ENCODE data around the gene EIF5A.
"Not testable (repeated sequence)": the region's sequence is repeated elsewhere in the genome, so short reads cannot be mapped to it uniquely, and the experiment has no call there.

Gene EIF5A

GRCh38 chr17:7334938-7335538 is 27.6 kb downstream of the EIF5A start:
- DNase-seq (ENCODE audit: low read depth): no peak
- TF ChIP-seq CTCF (conservative IDR thresholded peaks at IDR 0.05; ENCODE audit: low read depth, low read length): no peak
- no peak overlapping the region for H3K4me3 ChIP-seq (ENCODE audit: low read length)

GRCh38 chr17:7335765-7336164 is 28.3 kb downstream of the EIF5A start:
- DNase-seq (ENCODE audit: low read depth); H3K4me3 ChIP-seq (ENCODE audit: low read length): not testable (repeated sequence)

GRCh38 chr17:7336240-7337175 is 29.1 kb downstream of the EIF5A start, which contains the start of gene ACAP1:
Gene ACAP1 (plus strand): TSS chr17:7336529. CDS start chr17:7336735, 206 bp downstream.
- TF ChIP-seq CTCF (conservative IDR thresholded peaks at IDR 0.05; ENCODE audit: low read depth, low read length): no peak
- no peak within 1 kb of the TSS for H3K4me3 ChIP-seq (ENCODE audit: low read length)
- DNase-seq (ENCODE audit: low read depth): no peak

- not testable (repeated sequence) for DNase-seq (ENCODE audit: low read depth); H3K4me3 ChIP-seq (ENCODE audit: low read length)
Measured at GRCh38 chr17:7337600-7337999, 30.2 kb downstream of the EIF5A start.

GRCh38 chr17:7340179-7340578 is 32.8 kb downstream of the EIF5A start:
- H3K4me3 ChIP-seq (ENCODE audit: low read length): no peak overlapping the region
- DNase-seq (ENCODE audit: low read depth): no peak
- TF ChIP-seq CTCF (conservative IDR thresholded peaks at IDR 0.05; ENCODE audit: low read depth, low read length): no peak

GRCh38 chr17:7341842-7342241 is 34.4 kb downstream of the EIF5A start:
- no peak for TF ChIP-seq CTCF (conservative IDR thresholded peaks at IDR 0.05; ENCODE audit: low read depth, low read length)
- no peak for DNase-seq (ENCODE audit: low read depth)
- H3K4me3 ChIP-seq (ENCODE audit: low read length): no peak overlapping the region

- H3K4me3 ChIP-seq (ENCODE audit: low read length): no peak overlapping the region
- TF ChIP-seq CTCF (conservative IDR thresholded peaks at IDR 0.05; ENCODE audit: low read depth, low read length): no peak
Measured at GRCh38 chr17:7343250-7343649, 35.8 kb downstream of the EIF5A start.

More at GRCh38 chr17:7343250-7343649, 35.8 kb downstream of the EIF5A start:
- no peak for DNase-seq (ENCODE audit: low read depth)
